T-cell (primary cell): Measurements from ENCODE around the gene STK32A. TPM values are rescaled to one million over a fixed set of nuclear protein-coding genes. Genes with fewer than 3 reads are reported as not detected.

ENCODE experiments used
- ATAC-seq, 4 experiments: fragments of 200-7000 bp in 3 of 4; fragments of 150-1000 bp in 1 of 4; cut with Tn5 transposase; replicated peaks in 1 of 4; 1 replicate in 3 of 4; 2 replicates in 1 of 4; pipeline ENCODE4 v1.10.0; 2021; ENCODE audit warnings: moderate library complexity in 3 of 4, mild to moderate bottlenecking in 2 of 4, moderate number of reproducible peaks in 1 of 4
- CTCF ChIA-PET, 2 donors: fragments of 300-600 bp; sonication (Branson Sonifier 250); formaldehyde crosslinking; loops; one replicate each; lab custom pipeline; 2022; ENCODE audit warnings: antibody characterized with exemption in 2 of 2; lab: Charles Lee
- POLR2A ChIA-PET, 2 donors: fragments of 300-600 bp; sonication (Branson Sonifier 250); formaldehyde crosslinking; loops; one replicate each; lab custom pipeline; 2022; ENCODE audit warnings: antibody characterized with exemption in 2 of 2; lab: Charles Lee
- DNase-seq, 35 experiments: peaks; one replicate each; pipeline versions ENCODE4 v3.0.0 to v3.0.0-alpha.2; 2013 to 2023
- H3K27ac ChIP-seq: one replicate; pipeline ENCODE4 v1.5.1; 2013; ENCODE audit warnings: low read length
- H3K27me3 ChIP-seq, 2 experiments: replicated peaks in 1 of 2; 1 replicate in 1 of 2; 2 replicates in 1 of 2; pipeline versions ENCODE4 v1.6.1 to v1.7.0; 2013; ENCODE audit warnings: low read length in 1 of 2, mixed read lengths in 1 of 2; ENCODE audit not compliant: control insufficient read depth in 2 of 2, insufficient read depth in 2 of 2; ENCODE audit errors: extremely low read depth in 1 of 2
- H3K36me3 ChIP-seq, 2 donors: 1 replicate in 1 of 2; 2 replicates in 1 of 2; pipeline versions ENCODE4 v1.6.1 to v1.7.0; 2013; ENCODE audit warnings: low read length in 1 of 2; ENCODE audit not compliant: control insufficient read depth in 2 of 2, insufficient read depth in 1 of 2; ENCODE audit errors: extremely low read depth in 1 of 2
- H3K4me1 ChIP-seq, 2 experiments: 1 replicate in 1 of 2; 2 replicates in 1 of 2; pipeline versions ENCODE4 v1.6.1 to v1.7.0; 2013; ENCODE audit warnings: low read length in 2 of 2, mixed read lengths in 1 of 2; ENCODE audit not compliant: insufficient read depth in 2 of 2, control insufficient read depth in 1 of 2; ENCODE audit errors: extremely low read depth in 1 of 2
- H3K4me3 ChIP-seq, 2 donors: 1 replicate in 1 of 2; 2 replicates in 1 of 2; pipeline versions ENCODE4 v1.5.1 to v1.7.0; 2013; ENCODE audit warnings: mild to moderate bottlenecking in 2 of 2, low read length in 1 of 2, moderate library complexity in 1 of 2; ENCODE audit not compliant: control insufficient read depth in 1 of 2; ENCODE audit errors: extremely low read depth in 1 of 2
- H3K9me3 ChIP-seq: 2 replicates; pipeline ENCODE4 v1.7.0; 2013
- H3K27ac Mint-ChIP-seq, 2 donors: one replicate each; pipeline ENCODE4 v1.8.0; 2020 to 2021; ENCODE audit warnings: mild to moderate bottlenecking in 2 of 2, mixed read lengths in 2 of 2
- H3K27me3 Mint-ChIP-seq, 2 donors: one replicate each; pipeline ENCODE4 v1.8.0; 2021 to 2022; ENCODE audit warnings: mixed read lengths in 2 of 2
- H3K36me3 Mint-ChIP-seq: one replicate; pipeline ENCODE4 v1.8.0; 2021; ENCODE audit warnings: mixed read lengths
- H3K4me1 Mint-ChIP-seq, 3 donors: one replicate each; pipeline ENCODE4 v1.8.0; 2020 to 2022; ENCODE audit warnings: mixed read lengths in 3 of 3, mild to moderate bottlenecking in 1 of 3
- H3K4me3 Mint-ChIP-seq, 3 donors: one replicate each; pipeline ENCODE4 v1.8.0; 2020 to 2022; ENCODE audit warnings: mild to moderate bottlenecking in 3 of 3, mixed read lengths in 3 of 3, moderate library complexity in 3 of 3
- H3K9me3 Mint-ChIP-seq, 3 donors: one replicate each; pipeline ENCODE4 v1.8.0; 2020 to 2022; ENCODE audit warnings: mixed read lengths in 3 of 3
- whole genome bisulfite sequencing: methylation state at CpG from one replicate; pipeline ENCODE4 v1.1.5; 2013; ENCODE audit warnings: missing lambda C conversion rate; ENCODE audit not compliant: insufficient coverage; 5-methylcytosine and 5-hydroxymethylcytosine counted together
- total RNA-seq, 35 experiments: library from RNA in 6 of 35; stranded (reverse) in 6 of 35; fragments of 120-200 nt in 1 of 35; gene quantifications; one replicate each; pipeline versions ENCODE4 v1.2.1 to v1.2.4 and lab custom pipeline; 2013 to 2026

The STK32A gene
- total RNA-seq, 5 donors from 2014 or later (not counting 1 experiment from before 2014, with no cell fraction given), result not detected

GRCh38 chr5:147375151-147375550, 140.3 kb downstream of the STK32A start:
- H3K9me3 ChIP-seq, result no peaks in the 10 kb centered on the region
- DNase-seq, result no peak
- no peak for ATAC-seq
- Mint-ChIP-seq H3K36me3 (no peaks in the 10 kb centered on the region), H3K27ac (no peak overlapping the region), H3K9me3 (peaks cover 0 to 17% (median 2%) of the 10 kb centered on the region in 3 donors), H3K4me3 (no peak overlapping the region), H3K27me3 (peaks cover 2 to 14% of the 10 kb centered on the region in 2 donors), H3K4me1 (no peaks in the 10 kb centered on the region)
- no peaks in the 10 kb centered on the region for H3K36me3 ChIP-seq
- ChIA-PET CTCF (no interaction called here), POLR2A (no interaction called here)
- H3K4me3 ChIP-seq, result no peak overlapping the region
- WGBS, result no CpG with 5 or more reads among the region's 5 CpGs
- no peak overlapping the region for H3K27ac ChIP-seq
- H3K4me1 ChIP-seq, result no peaks in the 10 kb centered on the region
- no peaks in the 10 kb centered on the region for H3K27me3 ChIP-seq

GRCh38 chr5:147377682-147378081, 142.9 kb downstream of the STK32A start:
- H3K27me3 Mint-ChIP-seq, result peaks cover 2 to 3% of the 10 kb centered on the region in 2 donors
- H3K4me1 Mint-ChIP-seq, result no peaks in the 10 kb centered on the region
- WGBS, result no CpG with 5 or more reads among the region's 1 CpG
- peaks cover 0 to 12% (median 4%) of the 10 kb centered on the region in 3 donors for H3K9me3 Mint-ChIP-seq
- ChIA-PET CTCF (no interaction called here), POLR2A (no interaction called here)
- no peak overlapping the region for H3K4me3 ChIP-seq
- no peak overlapping the region for H3K27ac Mint-ChIP-seq
- no peak for ATAC-seq
- no peaks in the 10 kb centered on the region for H3K36me3 Mint-ChIP-seq
- H3K27me3 ChIP-seq, result no peaks in the 10 kb centered on the region
- no peaks in the 10 kb centered on the region for H3K36me3 ChIP-seq
- H3K4me1 ChIP-seq, result no peaks in the 10 kb centered on the region
- H3K27ac ChIP-seq, result no peak overlapping the region
- DNase-seq, result no peak
- H3K4me3 Mint-ChIP-seq, result no peak overlapping the region
- H3K9me3 ChIP-seq, result no peaks in the 10 kb centered on the region

GRCh38 chr5:147381555-147381954, 146.7 kb downstream of the STK32A start:
- Histone ChIP-seq H3K27me3 (no peaks in the 10 kb centered on the region), H3K4me3 (no peak overlapping the region), H3K27ac (no peak overlapping the region), H3K4me1 (no peaks in the 10 kb centered on the region), H3K36me3 (no peaks in the 10 kb centered on the region), H3K9me3 (no peaks in the 10 kb centered on the region)
- Mint-ChIP-seq H3K9me3 (peaks cover 0 to 12% (median 2%) of the 10 kb centered on the region in 3 donors), H3K27me3 (peaks cover 2 to 3% of the 10 kb centered on the region in 2 donors), H3K4me1 (no peaks in the 10 kb centered on the region), H3K4me3 (no peak overlapping the region), H3K27ac (no peak overlapping the region), H3K36me3 (no peaks in the 10 kb centered on the region)
- CTCF ChIA-PET, result no interaction called here
- DNase-seq, result no peak
- POLR2A ChIA-PET, result no interaction called here
- WGBS, result no CpG with 5 or more reads among the region's 3 CpGs
- ATAC-seq, result no peak

- ChIA-PET CTCF (no interaction called here), POLR2A (no interaction called here)
- H3K4me1 Mint-ChIP-seq, result no peaks in the 10 kb centered on the region
- H3K36me3 Mint-ChIP-seq, result no peaks in the 10 kb centered on the region
- no peaks in the 10 kb centered on the region for H3K36me3 ChIP-seq
- H3K27ac ChIP-seq, result no peak overlapping the region
- DNase-seq (no peak), ATAC-seq (no peak)
- H3K9me3 Mint-ChIP-seq, result peaks cover 0 to 12% (median 2%) of the 10 kb centered on the region in 3 donors
- H3K9me3 ChIP-seq, result no peaks in the 10 kb centered on the region
- H3K4me3 ChIP-seq, result no peak overlapping the region
- H3K27me3 ChIP-seq, result no peaks in the 10 kb centered on the region
- H3K4me1 ChIP-seq, result no peaks in the 10 kb centered on the region
- peaks cover 2 to 3% of the 10 kb centered on the region in 2 donors for H3K27me3 Mint-ChIP-seq
- WGBS, result 92% methylated on average over 2 of the region's 4 CpGs
- H3K4me3 Mint-ChIP-seq, result no peak overlapping the region
- no peak overlapping the region for H3K27ac Mint-ChIP-seq
Measured at GRCh38 chr5:147382776-147383175, 147.9 kb downstream of the STK32A start.

GRCh38 chr5:147384346-147385193, 149.7 kb downstream of the STK32A start:
- WGBS, result 80% methylated on average over 1 of the region's 6 CpGs

GRCh38 chr5:147387109-147387508, 152.3 kb downstream of the STK32A start:
- Histone ChIP-seq H3K27me3 (peaks cover 0 to 7% of the 10 kb centered on the region in 2 experiments), H3K9me3 (no peaks in the 10 kb centered on the region), H3K4me3 (no peak overlapping the region), H3K27ac (no peak overlapping the region), H3K36me3 (no peaks in the 10 kb centered on the region), H3K4me1 (no peaks in the 10 kb centered on the region)
- ATAC-seq (no peak), DNase-seq (no peak)
- CTCF ChIA-PET, result no interaction called here
- 65% methylated on average over 2 of the region's 4 CpGs for WGBS
- Mint-ChIP-seq H3K4me3 (no peak overlapping the region), H3K36me3 (no peaks in the 10 kb centered on the region), H3K9me3 (no peaks in the 10 kb centered on the region), H3K27me3 (peaks cover 3 to 5% of the 10 kb centered on the region in 2 donors), H3K4me1 (no peaks in the 10 kb centered on the region), H3K27ac (no peak overlapping the region)
- POLR2A ChIA-PET, result no interaction called here

More at GRCh38 chr5:147384346-147385193, 149.7 kb downstream of the STK32A start:
- peaks cover 0 to 5% of the 10 kb centered on the region in 2 experiments for H3K27me3 ChIP-seq
- H3K4me3 ChIP-seq, result no peak overlapping the region
- H3K27ac ChIP-seq, result no peak overlapping the region
- no peak for ATAC-seq
- H3K4me3 Mint-ChIP-seq, result no peak overlapping the region
- H3K4me1 Mint-ChIP-seq, result no peaks in the 10 kb centered on the region
- H3K27me3 Mint-ChIP-seq, result peaks cover 0 to 4% of the 10 kb centered on the region in 2 donors
- peaks cover 0 to 2% (median 2%) of the 10 kb centered on the region in 3 donors for H3K9me3 Mint-ChIP-seq
- ChIA-PET POLR2A (no interaction called here), CTCF (no interaction called here)
- no peaks in the 10 kb centered on the region for H3K36me3 Mint-ChIP-seq
- no peak for DNase-seq
- no peak overlapping the region for H3K27ac Mint-ChIP-seq
- no peaks in the 10 kb centered on the region for H3K4me1 ChIP-seq
- no peaks in the 10 kb centered on the region for H3K36me3 ChIP-seq
- no peaks in the 10 kb centered on the region for H3K9me3 ChIP-seq
